T47D (cell line): Measurements from ENCODE around the gene LY6G5C.

Experiments used
- DNase-seq, 2 experiments: peaks; one replicate each; pipeline versions ENCODE4 v3.0.0 to v3.0.0-alpha.2; 2011 to 2012; ENCODE audit warnings: low read depth in 1 of 2, low spot score in 1 of 2
- JUND ChIP-seq: IDR thresholded peaks from 2 replicates; pipeline ENCODE4 v1.6.1; 2012; ENCODE audit warnings: low read depth
- in situ Hi-C: cut with HindIII; loops from 2 replicates; pipeline ENCODE4 v1.10.0; 2016; ENCODE audit warnings: low sequenced_read_pairs, low pct_unique_long_range_greater_than_20kb

Gene LY6G5C

GRCh38 chr6:31692886-31693285 is 12.0 kb upstream of the LY6G5C start:
- in situ Hi-C loops: no loop called here
- no peak for DNase-seq
- no peak for TF ChIP-seq JUND

- in situ Hi-C loops: no loop called here
- no peak for DNase-seq
- no peak for TF ChIP-seq JUND
These were observed 11.5 kb upstream of the LY6G5C start for GRCh38 chr6:31692353-31692752.

- no peak for TF ChIP-seq JUND
- in situ Hi-C loops: no loop called here
- no peak for DNase-seq
These were observed 10.8 kb upstream of the LY6G5C start for GRCh38 chr6:31691564-31692108.

GRCh38 chr6:31691078-31691463 is 10.2 kb upstream of the LY6G5C start:
- no peak for TF ChIP-seq JUND
- DNase-seq: no peak
- in situ Hi-C loops: no loop called here

GRCh38 chr6:31690231-31691077 is 9.6 kb upstream of the LY6G5C start:
- TF ChIP-seq JUND: no peak
- no peak for DNase-seq
- in situ Hi-C loops: no loop called here

- TF ChIP-seq JUND: no peak
- in situ Hi-C loops: no loop called here
- no peak for DNase-seq
These were observed 8.6 kb upstream of the LY6G5C start for GRCh38 chr6:31689249-31690110.

GRCh38 chr6:31687860-31688693 is 7.2 kb upstream of the LY6G5C start:
- in situ Hi-C loops: no loop called here

GRCh38 chr6:31687321-31687720 is 6.5 kb upstream of the LY6G5C start:
- in situ Hi-C loops: no loop called here

More at GRCh38 chr6:31687860-31688693, 7.2 kb upstream of the LY6G5C start:
- no peak for DNase-seq
- TF ChIP-seq JUND: no peak

GRCh38 chr6:31686483-31686882 is 5.6 kb upstream of the LY6G5C start:
- DNase-seq: no peak
- in situ Hi-C loops: no loop called here
- TF ChIP-seq JUND: no peak

More at GRCh38 chr6:31687321-31687720, 6.5 kb upstream of the LY6G5C start:
- no peak for TF ChIP-seq JUND
- no peak for DNase-seq

GRCh38 chr6:31683591-31683990 is 2.7 kb upstream of the LY6G5C start:
- no peak for DNase-seq
- in situ Hi-C loops: no loop called here
- no peak for TF ChIP-seq JUND

GRCh38 chr6:31681135-31681671 is 336 bp upstream of the LY6G5C start:
- DNase-seq: peak in 1 of 2 experiments; percentile 34
- TF ChIP-seq JUND: no peak
- in situ Hi-C loops: no loop called here

- in situ Hi-C loops: no loop called here
- no peak for DNase-seq
- no peak for TF ChIP-seq JUND
These were observed 2.9 kb downstream of the LY6G5C start for GRCh38 chr6:31677955-31678354.
